GM19240 (cell line): ENCODE results near the gene TTLL8.
"Not testable (repeated sequence)": the region's sequence is repeated elsewhere in the genome, so short reads cannot be mapped to it uniquely, and the experiment has no call there.

Source experiments
- DNase-seq: peaks from one replicate; pipeline ENCODE4 v3.0.0; 2011; ENCODE audit warnings: low spot score; ENCODE audit not compliant: insufficient read length

TTLL8 gene

DNA sequence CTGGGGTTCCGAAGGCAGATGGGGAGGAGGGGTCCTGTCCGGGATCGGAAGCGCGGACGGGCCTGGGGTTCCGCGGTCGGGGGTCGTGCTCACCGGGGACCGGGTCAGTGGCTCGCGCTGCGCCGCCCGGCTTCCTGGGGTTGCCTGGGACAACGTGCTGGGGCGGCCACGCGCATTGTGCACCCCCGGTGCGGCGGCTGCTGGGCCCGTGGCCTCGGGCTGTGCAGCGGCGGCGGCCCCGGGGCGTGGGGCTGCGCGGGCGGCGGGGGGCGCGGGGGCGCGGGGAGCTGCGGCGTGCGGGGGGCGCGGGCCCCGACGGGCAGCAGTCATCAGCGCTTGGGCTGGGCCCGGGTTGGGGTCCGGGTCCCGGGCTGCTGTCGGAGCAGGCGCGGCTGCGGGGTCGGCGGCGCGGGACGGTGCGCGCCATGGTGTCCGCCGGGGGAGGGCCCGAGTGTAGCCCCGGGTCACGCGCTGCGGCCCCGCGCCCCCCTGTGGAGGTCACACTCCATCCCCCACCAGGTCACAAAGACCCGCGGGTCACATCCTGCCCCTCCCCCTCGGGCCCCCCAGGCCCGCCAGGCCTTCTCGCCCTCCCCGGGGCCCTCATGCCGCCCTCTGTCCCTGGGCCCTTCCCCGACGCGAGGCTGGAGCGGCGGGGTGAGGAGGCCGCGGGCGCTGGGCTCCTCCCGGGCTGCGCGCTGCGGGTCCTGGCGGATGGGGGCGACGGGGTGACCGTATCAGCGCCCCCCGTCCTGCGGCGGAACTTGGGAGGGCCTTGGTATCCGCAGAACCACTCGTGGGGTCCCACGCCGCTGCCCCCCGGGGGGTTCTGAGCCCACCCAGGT is at the start of gene TTLL8:
TSS of gene TTLL8 (minus strand) at position 238 of the 845 bp plus-strand sequence.
- DNase-seq = no peak

DNA sequence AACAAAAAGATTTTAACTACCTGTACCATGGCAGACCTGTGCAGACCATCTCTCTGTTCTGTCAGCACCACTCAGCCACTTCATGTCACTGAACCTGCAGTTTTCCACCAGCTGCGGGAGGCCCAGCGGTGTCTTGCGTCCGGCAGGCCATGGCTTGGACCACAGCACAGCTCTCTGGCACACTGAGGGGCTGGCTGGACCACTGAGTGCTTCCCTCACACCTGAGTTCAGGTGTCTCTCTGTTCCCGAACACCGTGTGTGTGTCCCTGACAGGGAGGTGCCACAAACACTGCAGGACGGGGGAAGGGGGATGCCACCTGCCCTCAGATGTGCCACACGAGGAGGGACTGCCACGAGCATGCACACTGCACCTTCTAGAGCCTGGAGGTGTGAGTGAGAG is 49.4 kb upstream of the TTLL8 start:
- no peak for DNase-seq

DNA sequence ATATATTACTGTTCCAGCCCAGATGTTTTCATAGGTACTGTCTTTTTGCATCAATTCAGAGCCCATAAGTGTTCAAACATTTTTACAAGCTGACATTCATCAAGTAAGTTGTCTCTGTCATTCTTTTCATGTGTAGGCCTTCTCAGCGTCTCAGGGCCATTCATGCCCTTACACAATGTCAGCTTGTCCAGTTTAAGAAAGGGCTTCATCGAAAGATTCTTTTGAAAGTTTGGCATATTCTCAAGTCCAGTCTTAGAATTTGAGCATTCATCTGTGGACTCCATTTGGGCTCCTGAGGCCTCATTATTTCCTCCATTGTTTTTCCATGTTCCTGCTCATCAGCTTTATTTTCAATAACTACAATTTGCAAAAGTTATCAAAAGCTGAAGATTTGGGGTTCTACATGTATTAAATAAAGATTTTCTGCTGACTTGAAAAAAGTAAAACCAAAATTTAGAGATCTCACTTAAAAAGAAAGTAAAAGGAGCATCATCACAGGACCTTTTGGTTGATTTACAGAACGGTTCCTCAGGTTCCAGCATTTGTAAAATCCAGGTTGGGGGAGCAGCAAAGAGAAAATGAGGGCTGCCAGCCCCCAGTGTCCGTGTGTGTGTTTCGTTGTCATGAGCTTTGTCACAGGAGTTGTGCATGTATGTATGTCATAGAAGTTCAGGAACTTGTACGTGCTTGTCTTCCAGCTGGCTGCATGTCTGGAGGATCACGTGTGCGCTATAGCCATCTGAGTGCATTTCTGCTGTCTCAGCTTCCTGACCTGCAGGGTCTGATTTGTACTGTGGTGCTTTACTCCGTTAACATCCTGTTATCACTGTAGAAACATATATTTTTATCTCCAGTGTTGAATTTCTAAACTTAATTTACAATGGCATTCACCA is 47.4 kb upstream of the TTLL8 start:
- DNase-seq = no peak

DNA sequence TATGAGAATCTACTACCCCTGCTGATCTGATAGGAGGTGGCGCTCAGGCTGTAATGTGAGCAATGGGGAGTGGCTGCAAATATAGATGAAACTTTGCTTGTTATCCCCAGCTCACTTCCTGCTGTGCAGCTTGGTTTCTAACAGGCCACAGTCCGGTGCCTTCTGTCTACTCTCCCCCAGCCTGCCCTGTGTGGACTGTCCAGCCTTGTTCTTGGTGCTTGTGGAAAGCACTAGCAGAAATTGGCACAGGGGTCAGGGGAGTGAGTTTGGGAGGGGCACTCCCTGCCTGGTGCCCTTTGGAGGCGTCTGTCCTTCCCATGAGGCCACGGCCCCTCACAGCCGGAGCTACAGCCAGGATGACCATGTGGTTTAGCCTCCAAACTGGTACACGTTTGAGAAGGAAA is 46.0 kb upstream of the TTLL8 start:
- DNase-seq = no peak

DNA sequence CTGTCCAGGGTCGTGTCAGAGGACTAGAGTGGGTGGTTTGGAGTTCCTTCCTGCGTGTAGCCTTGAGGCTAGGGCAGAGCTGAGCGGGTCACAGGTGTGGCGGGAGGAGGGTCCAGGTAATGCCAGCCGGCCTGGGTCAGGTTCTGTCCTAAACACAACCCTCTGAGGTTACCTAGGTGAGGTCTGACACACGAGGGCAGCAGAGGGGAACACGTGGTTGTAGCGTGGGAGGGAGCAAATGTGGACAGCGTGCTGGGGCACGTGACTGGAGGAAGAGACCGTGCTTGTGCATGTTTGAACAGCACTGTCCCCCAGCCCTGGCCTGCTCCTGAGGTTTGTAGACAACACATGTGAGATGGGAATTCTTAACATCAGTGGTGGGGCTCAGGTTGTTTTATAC is 44.8 kb upstream of the TTLL8 start:
- DNase-seq = no peak

DNA sequence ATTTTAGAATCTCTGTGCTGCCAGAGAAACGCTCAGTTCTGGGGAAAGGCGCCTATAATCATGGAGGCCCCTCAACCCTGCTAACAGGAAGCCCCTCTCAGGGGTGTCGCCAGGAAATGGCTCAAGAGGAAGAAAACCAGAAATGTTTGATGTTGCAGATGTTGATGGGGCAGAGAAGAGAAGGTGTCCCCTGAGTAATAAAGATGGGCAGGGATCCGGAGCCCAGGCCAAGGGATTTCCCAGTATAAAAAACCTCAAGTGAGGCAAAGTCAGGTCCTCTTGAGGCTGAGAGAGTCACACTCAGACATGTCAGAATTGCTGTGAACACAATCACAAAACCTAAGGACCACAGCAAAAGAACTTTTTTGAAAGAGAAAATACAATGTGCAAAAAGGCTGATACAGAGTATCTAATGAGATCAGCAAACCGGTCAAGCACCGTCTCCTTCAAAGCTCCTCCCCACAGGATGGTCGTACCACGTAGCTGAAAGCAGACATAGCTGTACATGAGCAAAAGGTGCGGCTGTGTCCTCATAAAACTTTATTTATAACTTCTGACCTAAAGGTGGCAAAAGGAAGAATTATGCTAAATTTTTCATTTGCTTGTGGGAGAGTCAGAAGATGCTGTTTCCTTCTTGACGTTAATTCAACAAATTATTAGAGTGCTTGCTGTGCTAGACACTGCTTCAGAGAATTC is 43.9 kb upstream of the TTLL8 start:
- no peak for DNase-seq

DNA sequence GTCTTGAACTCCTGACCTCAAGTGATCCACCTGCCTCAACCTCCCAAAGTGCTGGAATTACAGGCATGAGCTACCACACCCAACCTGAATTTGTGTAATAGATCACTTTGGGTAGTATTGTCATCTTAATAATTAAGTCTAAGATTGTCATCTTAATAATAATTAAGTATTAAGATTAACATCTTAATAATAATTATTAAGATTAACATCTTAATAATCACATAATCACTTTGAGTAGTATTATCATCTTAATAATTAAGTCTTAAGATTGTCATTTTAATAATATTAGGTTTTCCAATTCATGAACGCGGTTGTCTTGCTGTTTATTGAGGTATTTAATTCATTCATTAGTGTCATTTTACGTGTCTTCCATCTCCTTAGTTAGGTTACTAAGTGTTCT is 40.0 kb upstream of the TTLL8 start:
- no peak for DNase-seq

DNA sequence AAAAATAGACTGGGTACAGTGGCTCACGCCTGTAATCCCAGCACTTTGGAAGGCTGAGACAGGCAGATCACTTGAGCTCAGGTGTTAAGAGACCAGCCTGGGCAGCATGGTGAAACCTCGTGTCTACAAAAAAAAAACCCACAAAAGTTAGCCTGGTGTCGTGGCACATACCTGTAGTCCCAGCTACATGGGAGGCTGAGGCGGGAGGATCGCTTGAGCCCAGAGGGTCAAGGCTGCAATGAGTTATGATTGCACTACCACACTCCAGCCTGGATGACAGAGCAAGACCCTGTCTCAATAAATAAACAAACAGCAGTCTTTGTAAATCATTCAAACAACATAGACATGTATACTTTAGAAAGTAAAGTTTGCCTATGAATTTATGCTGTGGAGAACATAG is 34.2 kb upstream of the TTLL8 start:
- no peak for DNase-seq

DNA sequence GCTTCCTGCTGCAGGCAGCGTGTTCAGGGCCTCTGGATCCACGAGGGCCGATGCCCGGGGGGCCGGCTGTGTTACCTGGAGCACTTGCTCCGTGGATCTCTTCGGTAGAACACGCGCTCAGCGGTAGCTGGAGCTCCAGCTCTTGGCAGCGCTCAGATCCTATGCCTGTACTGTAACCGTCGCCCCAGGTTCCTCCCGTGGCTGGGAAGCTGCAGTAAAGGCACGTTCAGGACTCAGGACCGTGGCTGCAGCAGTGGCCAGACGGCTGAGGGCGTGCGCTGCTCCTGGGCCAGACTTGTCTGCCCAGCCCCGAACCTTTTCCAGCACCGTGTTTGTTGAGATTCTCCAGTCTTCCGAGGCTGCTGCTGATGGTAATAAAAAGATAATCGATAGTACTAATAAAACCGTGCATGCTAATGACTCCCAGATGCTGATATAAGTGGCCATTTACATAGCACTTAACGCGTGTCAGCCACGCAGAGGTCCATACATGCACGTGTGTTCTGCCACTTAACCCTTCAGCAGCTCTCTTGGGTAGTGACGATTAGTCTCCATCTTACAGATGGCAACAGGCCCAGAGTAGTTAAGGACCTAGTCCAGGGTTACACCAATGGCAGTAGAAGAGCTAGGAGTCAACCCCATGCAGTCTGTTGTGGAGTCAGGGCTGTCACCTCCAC is 33.1 kb upstream of the TTLL8 start:
- no peak for DNase-seq

DNA sequence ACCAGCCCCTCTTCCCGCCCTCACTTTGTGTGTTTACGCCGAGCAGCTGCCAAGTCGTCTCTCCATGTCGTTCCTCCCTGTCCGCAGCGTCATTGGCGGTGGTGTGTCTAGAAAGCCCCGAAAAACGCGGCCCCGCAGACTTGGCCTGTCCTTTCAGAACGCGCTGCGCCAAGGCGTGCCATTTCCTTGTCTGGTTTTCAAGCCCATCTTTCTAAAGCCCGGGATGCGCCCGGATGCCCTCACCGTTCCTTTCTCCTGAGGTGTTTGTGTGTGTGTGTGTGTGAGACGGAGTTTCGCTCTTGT is 32.3 kb upstream of the TTLL8 start:
- DNase-seq = no peak

DNA sequence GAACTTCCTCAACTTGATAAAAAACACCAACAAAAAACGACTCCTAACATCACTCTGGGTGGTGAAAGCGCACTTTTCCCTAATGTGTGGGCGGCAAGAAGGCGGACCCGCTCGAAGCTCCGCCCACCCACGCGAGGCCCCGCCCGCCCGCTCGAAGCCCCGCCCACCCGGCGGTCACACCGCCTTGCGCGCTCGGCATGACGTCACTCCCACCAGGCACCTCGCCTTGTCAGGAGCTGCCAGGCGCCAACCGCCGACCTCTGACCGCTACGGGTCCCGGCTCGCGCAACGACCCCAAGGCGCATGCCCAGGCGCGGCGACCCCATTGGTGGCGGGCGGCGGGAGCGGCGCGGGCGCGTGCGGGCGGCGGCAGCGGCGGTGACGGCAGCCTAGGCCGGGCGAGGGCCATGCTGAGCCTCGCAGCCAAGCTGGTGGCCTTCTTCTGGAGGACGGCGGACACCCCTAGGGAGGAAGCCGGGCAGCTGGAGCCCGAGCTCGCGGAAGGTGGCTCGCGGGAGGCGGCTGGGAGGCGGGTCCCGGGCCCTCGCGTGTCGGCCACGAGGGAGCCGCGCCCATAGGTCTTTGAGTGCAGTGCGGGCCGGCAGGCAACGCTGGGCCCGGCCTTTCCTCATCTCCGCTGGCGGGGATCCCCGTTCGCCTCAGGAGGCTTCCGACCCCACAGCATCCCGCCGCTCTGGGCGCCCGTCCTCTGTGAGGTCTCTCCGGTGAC is 31.7 kb upstream of the TTLL8 start, which contains the start of gene MOV10L1:
TSS of gene MOV10L1 (plus strand) at position 325 of the 730 bp plus-strand sequence. CDS start at position 408, 83 bp downstream.
- no peak for DNase-seq

DNA sequence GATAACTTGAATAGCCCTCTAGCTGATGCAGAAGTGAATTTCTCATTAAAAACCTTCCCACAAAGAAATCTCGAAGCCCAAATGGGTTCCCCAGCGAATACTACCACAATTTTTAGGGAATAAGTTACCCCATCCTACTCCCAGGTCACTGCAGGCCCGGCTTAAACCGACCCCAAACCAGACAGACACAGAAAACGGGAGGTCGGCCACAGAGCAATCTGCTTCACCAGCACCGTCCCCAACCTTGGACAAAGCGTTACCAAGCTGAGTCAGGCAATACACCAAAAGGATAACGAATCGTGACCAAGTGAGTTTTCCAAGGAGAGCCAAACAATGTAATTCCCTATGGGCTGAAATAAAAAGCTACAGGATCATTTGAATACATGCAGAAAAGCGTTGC is 31.1 kb upstream of the TTLL8 start:
- DNase-seq = no peak

DNA sequence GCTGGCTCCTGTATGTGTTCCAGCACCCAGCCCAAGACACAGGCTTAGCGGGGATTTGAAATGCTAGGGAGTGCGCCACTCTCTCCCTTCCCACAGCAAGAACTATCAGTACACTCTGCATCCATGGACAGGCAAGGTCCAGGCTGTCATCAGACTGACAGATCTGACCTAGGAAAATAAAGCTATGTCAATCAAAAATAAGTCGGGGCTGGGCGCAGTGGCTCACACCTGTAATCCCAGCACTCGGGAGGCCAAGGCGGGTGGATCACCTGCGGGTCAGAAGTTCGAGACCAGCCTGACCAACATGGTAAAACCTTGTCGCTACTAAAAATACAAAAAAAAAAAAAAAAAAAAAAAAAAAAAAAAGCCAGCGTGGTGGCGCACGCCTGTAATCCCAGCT is 30.0 kb upstream of the TTLL8 start:
- no peak for DNase-seq

DNA sequence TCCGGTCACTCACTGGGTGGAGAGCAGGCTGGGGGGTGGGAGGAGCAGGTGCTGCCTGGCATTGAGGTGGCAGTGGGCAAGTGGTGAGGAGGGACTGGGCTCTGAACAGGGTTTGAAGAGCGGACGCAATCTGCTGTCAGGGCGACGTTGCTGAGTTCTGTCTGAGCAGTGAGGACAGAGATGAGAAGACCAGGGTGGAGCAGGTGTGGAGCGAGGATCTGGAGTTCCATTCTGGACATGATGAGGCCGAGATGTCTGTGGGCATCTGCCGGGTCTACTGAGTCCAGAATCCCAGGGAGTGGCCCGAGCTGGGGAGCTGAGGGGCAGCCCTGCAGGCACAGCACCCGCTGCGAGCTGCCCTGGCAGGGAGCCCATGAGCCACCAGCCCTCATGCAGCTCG is 29.5 kb upstream of the TTLL8 start:
- DNase-seq = no peak

DNA sequence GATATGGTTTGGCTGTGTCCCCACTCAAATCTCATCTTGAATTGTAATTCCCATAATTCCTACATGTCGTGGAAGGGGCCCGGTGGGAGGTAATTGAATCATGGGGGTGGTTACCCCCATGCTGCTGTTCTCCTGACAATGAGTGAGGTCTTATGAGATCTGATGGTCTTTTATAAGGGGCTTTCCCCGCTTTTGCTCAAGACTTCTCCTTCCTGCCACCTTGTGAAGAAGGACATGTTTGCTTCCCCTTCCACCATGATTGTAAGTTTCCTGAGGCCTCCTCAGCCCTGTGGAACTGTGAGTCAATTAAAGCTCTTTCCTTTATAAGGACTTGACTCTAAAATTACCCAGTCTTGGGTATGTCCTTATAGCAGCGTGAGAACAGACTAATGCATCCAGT is 28.9 kb upstream of the TTLL8 start:
- DNase-seq = not testable (repeated sequence)

DNA sequence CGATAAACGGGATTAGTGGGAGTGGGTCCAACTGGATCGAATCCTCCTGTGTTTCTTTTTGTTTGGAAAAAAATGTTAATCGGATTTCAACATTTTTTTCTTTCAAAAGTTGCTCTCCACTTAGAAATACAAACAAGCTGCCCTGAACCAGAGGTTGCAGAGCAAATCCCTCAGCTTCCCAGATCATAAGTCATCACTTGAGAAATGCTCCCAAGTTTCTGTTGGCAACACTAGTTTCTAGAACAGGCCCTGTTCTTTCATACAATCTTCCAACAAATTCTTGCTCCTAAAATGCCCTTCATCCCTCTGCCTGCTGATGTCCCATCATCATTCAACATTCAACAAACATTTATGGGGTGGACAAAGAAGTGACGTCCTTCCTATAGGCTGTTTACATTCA is 28.4 kb upstream of the TTLL8 start:
- DNase-seq = no peak

DNA sequence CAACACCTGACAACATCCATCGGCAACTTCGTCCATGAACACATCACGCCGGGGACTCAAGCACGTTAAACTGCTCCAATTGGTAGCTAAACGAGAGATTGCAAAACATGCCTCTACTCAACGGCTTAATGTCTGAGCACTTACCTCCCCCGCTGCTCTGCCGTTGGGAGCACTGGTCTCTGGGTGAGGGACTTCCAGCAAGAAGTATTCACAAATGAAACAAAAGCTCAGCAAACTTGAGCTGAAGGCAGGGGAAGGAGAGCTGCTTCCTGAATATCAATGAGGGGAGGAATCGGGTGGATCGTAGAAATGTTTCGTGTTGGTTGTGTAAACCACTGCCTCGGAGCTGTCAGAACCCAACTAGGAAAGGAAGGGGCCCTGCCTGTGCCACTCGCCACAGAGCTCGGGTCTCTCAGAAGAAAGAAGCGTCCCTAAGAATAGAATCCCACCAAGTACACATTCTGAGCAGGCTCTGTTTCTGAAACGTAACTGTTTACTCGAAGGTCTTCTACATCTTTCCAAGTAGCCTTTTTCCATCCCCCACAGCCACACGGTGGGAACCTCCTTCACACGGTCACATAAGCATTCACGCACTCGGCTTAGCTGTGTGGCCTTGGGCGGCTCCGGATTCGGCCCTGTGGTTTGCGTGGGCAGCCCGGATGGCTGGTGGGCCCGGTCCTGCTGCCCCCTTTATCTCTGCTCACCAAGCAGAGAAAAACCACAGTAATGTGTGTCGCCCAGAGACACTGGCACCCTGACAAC is 27.3 kb upstream of the TTLL8 start, which contains the start of gene MLC1:
TSS of gene MLC1 (minus strand) at position 216 of the 762 bp plus-strand sequence. CDS start 524 bp downstream, outside the sequence.
- no peak for DNase-seq

DNA sequence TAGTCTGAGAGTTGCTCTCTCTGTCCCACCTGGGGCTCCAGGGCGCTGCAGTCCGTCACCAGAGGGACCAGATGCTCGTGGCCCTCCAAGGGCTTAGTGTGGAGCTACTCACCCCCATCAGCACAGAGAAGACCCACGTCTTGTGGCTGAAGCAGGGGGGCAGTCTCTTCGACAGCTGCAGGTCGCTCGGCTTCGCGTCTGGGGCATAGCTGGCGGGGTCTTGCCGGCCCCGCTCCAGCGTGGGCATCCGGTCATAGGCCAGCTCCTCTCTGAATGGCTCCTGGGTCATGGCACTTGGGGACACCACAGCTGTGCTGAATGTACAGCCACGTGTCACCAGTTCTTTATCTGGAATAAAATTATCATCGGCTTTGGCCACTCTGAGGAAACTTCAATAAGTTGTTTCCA is 26.5 kb upstream of the TTLL8 start:
- no peak for DNase-seq

DNA sequence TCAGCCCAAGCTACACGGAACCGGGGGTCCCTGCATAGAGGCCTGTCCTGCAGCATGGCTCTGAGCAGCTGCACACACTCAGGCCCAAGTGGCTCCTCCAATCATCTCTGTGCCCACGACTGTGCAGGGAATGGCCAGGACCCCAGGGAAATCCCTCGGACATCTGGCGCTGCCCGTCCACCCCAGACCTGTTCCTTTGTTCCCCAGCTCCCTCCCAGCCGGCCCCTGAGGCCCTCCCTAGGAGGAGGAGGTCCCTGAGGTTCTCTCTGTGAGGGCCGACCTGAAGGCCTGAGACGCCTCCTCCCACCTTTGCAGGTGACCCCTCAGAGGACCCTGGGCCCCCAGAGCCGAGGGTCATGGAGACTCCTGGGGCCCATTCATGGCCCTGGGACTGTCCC is 26.0 kb upstream of the TTLL8 start:
- no peak for DNase-seq
